ACC112 (cell line): ENCODE results near the gene CASP6.

ENCODE experiments used
- H2AFZ ChIP-seq: fragments of 200-600 bp; sonication (generic); one replicate; pipeline ENCODE4 v1.6.0; 2017; ENCODE audit warnings: antibody characterized with exemption, low read length; ENCODE audit not compliant: unreplicated experiment
- H3K27ac ChIP-seq: fragments of 200-600 bp; sonication (generic); 2 replicates; pipeline ENCODE4 v1.5.1; 2014; ENCODE audit warnings: low read depth, mild to moderate bottlenecking, antibody characterized with exemption, low read length, moderate library complexity
- H3K27me3 ChIP-seq: fragments of 200-600 bp; sonication (generic); 2 replicates; pipeline ENCODE4 v1.6.1; 2014; ENCODE audit warnings: mild to moderate bottlenecking, antibody characterized with exemption, low read length, moderate library complexity, mixed read lengths; ENCODE audit not compliant: insufficient read depth
- H3K36me3 ChIP-seq: fragments of 200-600 bp; sonication (generic); 2 replicates; pipeline ENCODE4 v1.6.1; 2016; ENCODE audit warnings: mild to moderate bottlenecking, antibody characterized with exemption, low read length, moderate library complexity, mixed read lengths; ENCODE audit not compliant: insufficient read depth
- H3K4me1 ChIP-seq: fragments of 200-600 bp; sonication (generic); one replicate; pipeline ENCODE4 v1.6.1; 2016; ENCODE audit warnings: low read length, mixed read lengths; ENCODE audit not compliant: insufficient read depth, unreplicated experiment, control insufficient read depth
- H3K4me3 ChIP-seq: fragments of 200-600 bp; sonication (generic); 2 replicates; pipeline ENCODE4 v1.5.1; 2014; ENCODE audit warnings: mild to moderate bottlenecking, low read depth, low read length
- H3K79me2 ChIP-seq: fragments of 200-600 bp; sonication (generic); one replicate; pipeline ENCODE4 v1.6.0; 2016; ENCODE audit warnings: low read length; ENCODE audit not compliant: control insufficient read depth, unreplicated experiment, insufficient read depth

Gene CASP6

DNA sequence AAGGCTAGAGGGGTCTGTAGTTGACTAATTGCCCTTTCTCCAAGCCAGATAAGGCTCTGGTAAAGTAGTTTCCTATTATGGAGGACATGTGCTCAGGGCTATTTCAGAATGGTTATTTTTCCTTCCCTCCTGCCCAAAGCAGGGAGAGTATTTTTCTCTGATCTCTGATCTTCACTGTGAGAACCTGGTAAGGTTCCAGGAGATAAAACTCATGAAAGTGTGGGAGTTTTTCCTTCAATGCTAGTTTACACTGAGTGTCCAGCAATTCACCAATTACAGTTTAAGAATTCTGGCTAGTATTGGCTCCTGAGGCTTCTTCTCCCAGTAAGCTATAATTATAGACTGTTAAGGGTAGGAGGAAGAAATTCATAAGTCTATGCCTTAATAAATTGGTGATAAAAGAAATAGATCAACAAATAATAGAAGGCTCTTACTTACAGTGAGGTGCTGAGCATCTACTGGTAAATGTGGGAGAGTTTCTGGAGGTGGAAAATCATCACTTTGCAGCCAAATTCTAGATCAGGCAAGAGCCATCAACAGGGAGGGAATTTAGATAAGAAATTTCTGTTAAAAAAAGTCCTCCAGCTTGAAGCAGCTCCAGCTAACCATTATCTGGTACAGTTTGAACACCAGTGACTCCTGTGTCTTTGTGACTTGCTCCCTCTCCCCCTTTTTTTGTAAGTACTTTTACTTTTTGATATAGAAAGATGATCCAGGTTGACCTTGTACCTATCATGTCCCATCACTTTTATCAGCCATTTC, 30.9 kb downstream of the CASP6 start:
- H3K79me2 ChIP-seq = no peaks in the 10 kb centered on the region
- no peak overlapping the region for H3K4me3 ChIP-seq
- peaks cover 5% of the 10 kb centered on the region for H3K36me3 ChIP-seq
- H3K27ac ChIP-seq = no peak overlapping the region
- H3K27me3 ChIP-seq = no peaks in the 10 kb centered on the region
- H3K4me1 ChIP-seq = no peaks in the 10 kb centered on the region
- no peak overlapping the region for H2AFZ ChIP-seq

DNA sequence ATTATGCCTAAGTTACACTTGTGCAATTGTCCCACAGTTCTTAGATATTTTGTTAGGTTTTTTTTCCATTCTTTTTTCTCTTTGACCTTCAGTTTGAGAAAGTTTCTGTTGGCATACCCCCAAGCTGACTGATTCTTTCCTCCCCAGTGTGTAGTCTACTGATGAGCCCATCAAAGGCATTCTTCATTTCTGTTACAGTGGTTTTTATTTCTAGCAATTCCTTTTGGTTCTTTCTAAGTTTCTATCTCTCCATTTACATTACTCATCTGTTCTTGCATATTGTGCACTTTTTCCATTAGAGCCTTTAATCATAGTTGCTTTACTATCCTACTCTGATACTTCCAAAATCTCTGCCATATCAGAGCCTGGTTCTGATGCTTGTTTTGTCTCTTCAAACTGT, 31.9 kb downstream of the CASP6 start:
- Histone ChIP-seq H2AFZ (no peak overlapping the region), H3K4me1 (no peaks in the 10 kb centered on the region), H3K79me2 (no peaks in the 10 kb centered on the region), H3K36me3 (peaks cover 5% of the 10 kb centered on the region), H3K27ac (no peak overlapping the region), H3K27me3 (no peaks in the 10 kb centered on the region), H3K4me3 (no peak overlapping the region)

DNA sequence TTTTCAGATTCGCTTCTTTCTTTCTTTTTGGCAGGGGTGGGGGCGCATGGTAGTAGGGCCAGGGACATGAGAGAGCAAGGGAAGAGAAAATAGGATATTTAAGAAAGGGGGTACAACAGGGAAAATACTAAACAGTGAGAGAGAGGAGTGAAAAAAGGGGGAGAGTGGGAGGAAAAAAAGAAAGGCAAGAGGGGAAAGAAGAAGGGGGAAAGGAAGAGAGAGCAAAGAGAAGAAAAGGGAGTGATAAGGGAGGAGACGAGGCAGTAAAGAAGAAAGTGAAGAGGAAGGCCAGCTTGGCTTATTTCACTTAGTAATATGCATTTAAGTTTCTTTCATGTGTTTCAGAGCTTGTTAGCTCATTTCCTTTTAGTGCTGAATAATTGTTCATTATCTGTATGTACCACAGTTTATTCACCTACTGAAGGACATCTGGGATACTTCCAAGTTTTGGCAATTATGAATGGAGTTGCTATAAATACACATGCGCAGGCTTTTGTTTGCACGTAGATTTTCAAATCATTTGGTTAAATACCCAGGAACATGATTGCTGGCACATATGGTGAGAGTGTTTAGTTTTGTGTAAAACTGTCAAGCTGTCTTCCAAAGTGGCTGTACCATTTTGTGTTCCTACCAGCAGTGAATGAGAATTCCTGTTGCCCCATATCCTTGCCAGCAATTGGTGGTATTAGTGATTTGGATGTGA, 37.3 kb downstream of the CASP6 start:
- Histone ChIP-seq H3K27ac (no peak overlapping the region), H3K79me2 (no peaks in the 10 kb centered on the region), H3K36me3 (peaks cover 3% of the 10 kb centered on the region)

DNA sequence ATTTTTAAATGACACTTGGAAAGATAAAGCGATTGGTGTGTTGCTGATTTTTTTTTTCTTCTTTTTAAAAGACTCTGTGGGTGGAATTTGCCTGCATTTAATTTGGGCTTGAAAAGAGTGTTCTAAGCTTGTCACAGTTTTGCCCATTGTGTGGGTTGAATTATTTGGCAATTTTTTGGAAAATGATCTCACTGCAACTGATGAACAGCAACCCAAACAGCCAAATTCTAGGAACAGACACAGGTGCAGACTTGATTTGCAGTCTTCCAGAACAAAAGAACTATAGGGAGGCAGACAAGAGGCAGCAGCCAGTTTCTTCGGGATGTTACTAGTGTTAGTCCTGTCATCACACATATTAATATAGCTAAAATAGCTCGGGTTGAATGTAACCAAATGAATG, 40.5 kb downstream of the CASP6 start:
- no peak overlapping the region for H2AFZ ChIP-seq
- no peak overlapping the region for H3K27ac ChIP-seq
- no peaks in the 10 kb centered on the region for H3K27me3 ChIP-seq
- H3K79me2 ChIP-seq = no peaks in the 10 kb centered on the region
- H3K4me1 ChIP-seq = no peaks in the 10 kb centered on the region
- no peak overlapping the region for H3K4me3 ChIP-seq
- H3K36me3 ChIP-seq = no peaks in the 10 kb centered on the region

More for the DNA sequence above, 37.3 kb downstream of the CASP6 start:
- no peaks in the 10 kb centered on the region for H3K4me1 ChIP-seq
- H3K4me3 ChIP-seq = no peak overlapping the region
- no peak overlapping the region for H2AFZ ChIP-seq
- H3K27me3 ChIP-seq = no peaks in the 10 kb centered on the region

DNA sequence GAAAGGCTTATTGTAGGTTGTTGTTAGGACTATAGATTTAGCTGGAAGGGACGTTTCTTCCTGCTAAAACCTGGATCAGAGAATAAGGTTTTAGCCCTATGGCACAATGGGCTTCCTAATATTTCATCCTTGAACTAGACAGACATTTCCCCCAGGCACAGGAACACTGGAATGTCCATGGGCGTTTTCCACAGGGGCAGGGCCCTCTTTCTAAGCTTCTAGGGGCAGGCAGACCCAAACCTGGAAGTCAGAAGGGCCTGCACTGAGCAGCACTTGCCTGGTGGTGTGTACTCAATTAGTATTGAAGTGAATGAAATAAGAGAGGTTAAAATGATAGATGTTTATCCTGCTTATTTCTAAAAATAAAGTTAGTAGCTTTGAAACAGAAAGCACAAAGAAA, 41.1 kb downstream of the CASP6 start:
- Histone ChIP-seq H3K36me3 (no peaks in the 10 kb centered on the region), H3K4me3 (no peak overlapping the region), H2AFZ (no peak overlapping the region), H3K27ac (no peak overlapping the region), H3K4me1 (no peaks in the 10 kb centered on the region), H3K79me2 (no peaks in the 10 kb centered on the region), H3K27me3 (no peaks in the 10 kb centered on the region)

DNA sequence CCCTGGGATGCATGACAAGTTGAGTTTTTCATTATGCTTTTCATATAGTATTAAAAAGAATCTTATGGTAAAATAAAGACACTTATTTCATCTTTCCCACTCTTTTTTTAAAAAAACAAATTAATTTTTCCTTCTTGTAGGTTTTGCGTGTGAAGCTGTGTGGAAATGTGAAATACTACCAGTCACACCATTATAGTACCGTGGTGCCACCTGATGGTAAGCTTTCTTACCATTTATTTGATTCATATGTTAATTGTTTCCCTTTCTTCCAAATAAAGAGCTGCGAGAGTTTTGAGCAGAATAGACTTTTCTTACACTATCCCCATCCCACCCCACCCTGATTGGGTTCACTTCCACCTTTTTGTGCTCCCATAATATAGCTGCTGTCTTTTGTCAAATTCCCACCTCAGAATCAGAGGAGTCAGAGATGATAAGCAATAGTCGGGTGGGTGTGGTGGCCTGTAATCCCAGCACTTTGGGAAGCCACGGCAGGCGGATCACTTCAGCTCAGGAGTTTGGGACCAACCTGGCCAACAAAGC, 44.3 kb downstream of the CASP6 start:
- H3K27me3 ChIP-seq = no peaks in the 10 kb centered on the region
- no peak overlapping the region for H3K27ac ChIP-seq
- H3K4me1 ChIP-seq = no peaks in the 10 kb centered on the region
- no peaks in the 10 kb centered on the region for H3K79me2 ChIP-seq
- no peak overlapping the region for H2AFZ ChIP-seq
- H3K36me3 ChIP-seq = no peaks in the 10 kb centered on the region
- H3K4me3 ChIP-seq = no peak overlapping the region

DNA sequence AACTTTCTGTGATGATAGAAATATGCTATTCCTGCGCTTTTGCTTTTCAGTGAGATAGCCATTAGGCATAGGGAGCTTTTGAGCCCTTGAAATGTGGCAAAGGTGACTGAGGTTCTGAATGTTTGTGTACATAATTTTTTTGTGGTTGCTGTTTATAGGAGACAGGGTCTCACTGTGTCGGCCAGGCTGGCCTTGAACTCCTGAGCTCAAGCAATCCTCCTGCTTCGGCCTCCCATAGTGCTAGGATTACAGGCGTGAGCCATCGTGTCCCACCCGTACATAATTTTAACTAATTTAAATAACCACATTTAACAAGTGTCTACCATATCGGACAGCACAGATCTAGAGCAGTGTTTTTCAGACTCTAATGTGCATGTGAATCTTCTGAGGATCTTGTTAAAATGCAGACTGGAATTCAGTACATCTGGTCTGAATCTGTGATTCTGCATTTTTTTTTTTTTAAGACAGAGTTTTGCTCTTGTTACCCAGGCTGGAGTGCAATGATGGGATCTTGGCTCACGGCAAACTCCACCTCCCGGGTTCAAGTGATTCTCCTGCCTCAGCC, 45.3 kb downstream of the CASP6 start:
- Histone ChIP-seq H3K4me3 (no peak overlapping the region), H3K36me3 (no peaks in the 10 kb centered on the region), H3K4me1 (no peaks in the 10 kb centered on the region), H2AFZ (no peak overlapping the region), H3K79me2 (no peaks in the 10 kb centered on the region), H3K27me3 (no peaks in the 10 kb centered on the region), H3K27ac (no peak overlapping the region)

DNA sequence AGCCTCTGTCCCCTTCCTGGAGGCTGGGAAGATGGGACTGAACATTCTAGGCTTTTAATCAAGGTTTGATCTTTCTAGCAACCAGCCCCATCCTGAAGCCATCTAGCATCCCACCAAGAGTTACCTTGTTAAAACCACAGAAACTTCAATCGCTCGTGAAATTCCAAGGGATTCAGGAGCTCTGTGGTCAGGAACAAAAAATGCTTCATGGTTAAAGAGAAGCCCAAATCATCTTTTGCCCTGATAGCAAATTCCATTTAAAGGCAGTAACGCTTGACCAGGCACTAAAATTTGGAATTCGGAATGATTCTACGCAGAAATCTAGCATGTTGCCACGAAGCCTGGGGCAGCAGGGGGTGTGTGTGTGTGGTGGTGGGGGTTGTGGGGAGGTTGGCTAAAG, 47.8 kb downstream of the CASP6 start:
- no peak overlapping the region for H2AFZ ChIP-seq
- H3K27me3 ChIP-seq = no peaks in the 10 kb centered on the region
- H3K4me3 ChIP-seq = no peak overlapping the region
- H3K36me3 ChIP-seq = no peaks in the 10 kb centered on the region
- no peaks in the 10 kb centered on the region for H3K79me2 ChIP-seq
- no peak overlapping the region for H3K27ac ChIP-seq
- H3K4me1 ChIP-seq = no peaks in the 10 kb centered on the region

DNA sequence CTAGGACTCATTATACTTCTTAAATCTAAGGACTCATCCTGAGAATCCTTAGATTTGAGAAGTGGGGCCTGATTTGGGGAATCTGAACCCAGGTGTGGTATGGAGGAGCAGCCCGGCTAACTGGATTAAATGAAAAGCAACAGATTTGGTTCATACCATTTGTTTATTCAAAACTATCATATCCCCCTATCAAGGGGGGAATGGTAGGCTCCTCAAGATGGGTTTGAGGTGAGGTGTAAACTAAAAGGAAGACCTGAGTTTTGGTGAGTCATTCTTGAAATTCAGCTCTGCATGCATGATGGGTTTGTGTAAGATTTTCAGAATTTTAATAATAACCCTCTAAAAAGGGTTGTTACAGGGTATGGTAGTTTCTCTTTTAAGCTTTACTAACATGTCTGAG, 53.4 kb downstream of the CASP6 start:
- Histone ChIP-seq H2AFZ (no peak overlapping the region), H3K79me2 (no peaks in the 10 kb centered on the region), H3K4me1 (no peaks in the 10 kb centered on the region), H3K36me3 (peaks cover 2% of the 10 kb centered on the region; the same call in 1 of the 2 replicates), H3K4me3 (no peak overlapping the region), H3K27ac (no peak overlapping the region), H3K27me3 (no peaks in the 10 kb centered on the region)

DNA sequence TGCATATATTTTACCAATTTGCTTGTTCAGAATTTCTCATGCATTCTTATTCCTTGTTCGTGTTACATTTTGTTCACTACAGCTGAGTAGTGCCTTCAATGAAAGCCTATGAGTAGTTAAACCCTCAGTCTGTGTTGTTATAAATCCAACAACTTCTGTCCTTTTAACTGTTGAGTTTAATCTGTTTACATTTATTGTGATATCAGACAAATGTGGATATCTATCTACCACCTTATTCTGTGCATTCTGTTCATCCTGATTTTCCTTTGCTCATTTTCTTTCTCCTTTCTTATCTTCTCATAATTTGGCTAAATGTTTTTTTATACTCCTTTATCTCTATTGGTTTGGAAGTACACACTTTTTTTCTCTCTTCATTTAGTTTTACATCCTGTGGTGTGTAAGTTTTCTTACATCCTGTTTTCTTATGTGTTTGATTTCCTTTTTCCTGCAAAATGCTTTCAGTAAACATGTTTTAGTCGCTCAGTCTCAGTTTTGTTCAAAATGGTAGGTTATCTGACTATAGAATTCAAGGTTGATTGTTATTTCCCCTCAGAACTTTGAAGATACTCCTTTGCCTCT, 54.2 kb downstream of the CASP6 start:
- no peak overlapping the region for H3K4me3 ChIP-seq
- no peaks in the 10 kb centered on the region for H3K79me2 ChIP-seq
- H3K36me3 ChIP-seq = peaks cover 2% of the 10 kb centered on the region; the same call in 1 of the 2 replicates
- no peak overlapping the region for H2AFZ ChIP-seq
- no peak overlapping the region for H3K27ac ChIP-seq
- no peaks in the 10 kb centered on the region for H3K4me1 ChIP-seq
- no peaks in the 10 kb centered on the region for H3K27me3 ChIP-seq
